Smooth muscle cell of the brain vasculature (primary cell): ENCODE measurements around the gene TET1.
"Not testable (repeated sequence)": the region's sequence is repeated elsewhere in the genome, so short reads cannot be mapped to it uniquely, and the experiment has no call there.

Experiments
- DNase-seq: peaks from one replicate; pipeline ENCODE4 v3.0.0-alpha.2; 2012; ENCODE audit warnings: low read depth, low spot score

The TET1 gene

GRCh38 chr10:68562661-68563570, 2.8 kb downstream of the TET1 start:
- no peak for DNase-seq

GRCh38 chr10:68564712-68565111, 4.6 kb downstream of the TET1 start:
- no peak for DNase-seq

DNA sequence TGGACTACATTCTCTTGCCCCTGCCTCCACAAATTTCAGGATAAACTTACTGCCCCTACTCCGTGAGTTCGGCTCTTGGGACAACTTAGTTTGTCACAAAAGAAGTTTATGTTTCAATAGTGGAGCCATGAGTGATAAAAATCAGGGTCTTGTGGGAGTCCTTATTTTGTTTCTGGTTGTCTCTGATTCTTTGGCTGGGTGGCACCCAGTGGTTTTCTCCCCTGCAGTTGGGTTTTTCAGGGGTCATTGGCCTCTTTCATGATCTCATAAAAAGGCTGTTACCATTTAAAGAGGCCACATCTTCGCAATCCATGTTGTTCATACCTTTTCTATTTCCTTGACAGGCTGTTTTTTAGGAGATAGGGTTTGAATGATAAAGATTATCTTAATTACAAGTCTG, 5.5 kb downstream of the TET1 start:
- DNase-seq, result no peak

- no peak for DNase-seq
These were observed 6.2 kb downstream of the TET1 start for GRCh38 chr10:68566351-68566750.

DNA sequence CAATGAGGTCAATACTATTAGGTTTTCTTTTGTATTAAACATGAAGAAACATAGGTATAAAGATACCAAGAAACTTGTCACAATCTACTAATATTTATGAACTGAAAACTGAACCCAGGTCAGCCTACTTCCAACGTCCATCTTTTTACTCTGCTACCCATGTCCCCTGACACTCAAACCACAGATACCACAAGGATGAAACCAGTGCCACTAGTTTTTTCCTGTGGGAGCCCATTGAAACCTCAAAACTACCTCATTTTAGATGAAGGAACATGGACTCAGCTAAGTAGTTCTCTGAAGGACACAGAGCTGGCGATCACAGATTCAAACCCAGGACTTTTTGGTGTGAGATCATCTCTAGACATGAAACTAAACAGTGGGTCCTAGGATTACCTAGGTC, 6.8 kb downstream of the TET1 start:
- no peak for DNase-seq

DNA sequence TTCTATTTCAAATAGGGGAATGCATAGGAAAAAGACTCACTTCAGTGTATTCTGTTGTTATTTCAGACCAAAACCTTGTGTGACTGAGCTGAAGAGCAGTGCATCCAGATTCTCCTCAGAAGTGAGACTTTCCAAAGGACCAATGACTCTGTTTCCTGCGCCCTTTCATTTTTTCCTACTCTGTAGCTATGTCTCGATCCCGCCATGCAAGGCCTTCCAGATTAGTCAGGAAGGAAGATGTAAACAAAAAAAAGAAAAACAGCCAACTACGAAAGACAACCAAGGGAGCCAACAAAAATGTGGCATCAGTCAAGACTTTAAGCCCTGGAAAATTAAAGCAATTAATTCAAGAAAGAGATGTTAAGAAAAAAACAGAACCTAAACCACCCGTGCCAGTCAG, 12.0 kb downstream of the TET1 start:
- DNase-seq, result no peak

- no peak for DNase-seq
These were observed 13.9 kb downstream of the TET1 start for GRCh38 chr10:68574051-68574450.

- DNase-seq, result no peak
These were observed 16.0 kb downstream of the TET1 start for GRCh38 chr10:68576118-68576517.

DNA sequence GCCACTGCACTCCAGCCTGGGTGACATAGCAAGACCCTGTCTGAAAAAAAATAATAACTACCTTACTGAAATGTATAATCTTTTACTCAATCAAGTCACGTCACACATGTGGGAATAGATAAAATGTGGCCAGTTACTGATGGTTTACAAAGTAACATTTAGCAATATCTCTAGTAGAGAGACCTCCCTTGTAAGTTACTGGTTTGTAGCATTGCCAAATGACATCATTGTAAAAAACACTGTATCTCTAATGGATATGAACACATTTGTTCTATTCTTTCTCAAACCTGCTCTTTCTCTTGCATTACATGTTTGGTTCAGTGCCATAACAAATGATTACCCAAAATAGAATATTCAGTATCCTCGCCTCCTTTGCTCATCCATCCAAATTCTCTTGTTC, 18.8 kb downstream of the TET1 start:
- DNase-seq, result no peak

DNA sequence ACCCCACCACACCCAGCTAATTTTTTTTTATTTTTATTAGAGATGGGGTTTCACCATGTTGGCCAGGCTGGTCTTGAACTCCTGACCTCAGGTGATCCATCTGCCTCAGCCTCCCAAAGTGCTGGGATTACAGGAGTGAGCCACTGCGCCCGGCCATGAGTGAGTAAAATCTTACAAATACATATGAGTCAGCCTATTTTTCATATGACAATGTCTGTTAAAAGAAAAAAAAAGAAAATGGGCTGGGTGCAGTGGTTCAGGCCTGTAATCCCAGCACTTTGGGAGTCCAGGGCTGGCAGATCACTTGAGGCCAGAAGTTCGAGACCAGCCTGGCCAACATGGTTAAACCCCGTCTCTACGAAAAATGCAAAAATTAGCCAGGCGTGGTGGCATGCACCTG, 24.1 kb downstream of the TET1 start:
- DNase-seq, result not testable (repeated sequence)

- DNase-seq, result no peak
These were observed 26.6 kb downstream of the TET1 start for GRCh38 chr10:68586606-68587305.

DNA sequence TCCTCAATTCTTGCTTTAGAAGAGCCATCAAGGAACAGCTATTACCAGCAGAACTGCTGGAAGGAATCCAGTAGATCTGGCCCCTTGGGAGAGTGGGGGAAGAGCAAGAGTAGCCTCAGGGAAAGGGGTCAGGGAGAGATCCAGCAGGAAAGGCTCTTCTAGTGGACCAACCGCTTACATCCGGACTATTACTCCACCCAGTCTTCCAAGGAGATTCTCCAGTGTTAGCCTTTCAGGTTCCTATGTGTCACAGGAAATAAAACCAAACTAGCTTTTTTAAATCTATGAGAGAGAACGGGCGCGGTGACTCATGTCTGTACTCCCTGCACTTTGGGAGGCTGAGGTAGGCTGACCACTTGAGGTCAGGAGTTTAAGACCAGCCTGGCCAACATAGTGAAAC, 34.3 kb downstream of the TET1 start:
- DNase-seq, result peak; percentile 17

DNA sequence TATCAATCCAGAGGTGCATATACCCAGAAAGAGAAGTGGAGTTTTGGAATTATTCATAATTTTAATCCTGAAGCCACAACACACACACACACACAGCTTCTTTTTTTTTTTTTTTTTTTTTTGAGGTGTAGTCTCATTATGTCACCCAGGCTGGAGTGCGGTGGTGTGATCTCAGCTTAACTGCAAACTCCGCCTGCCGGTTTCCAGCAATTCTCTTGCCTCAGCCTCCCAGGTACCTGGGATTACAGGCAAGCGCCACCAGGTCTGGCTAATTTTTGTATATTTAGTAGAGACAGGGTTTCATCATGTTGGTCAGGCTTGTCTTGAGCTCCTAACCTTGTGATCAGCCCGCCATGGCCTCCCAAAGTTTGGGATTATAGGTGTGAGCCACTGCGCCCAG, 35.4 kb downstream of the TET1 start:
- no peak for DNase-seq

DNA sequence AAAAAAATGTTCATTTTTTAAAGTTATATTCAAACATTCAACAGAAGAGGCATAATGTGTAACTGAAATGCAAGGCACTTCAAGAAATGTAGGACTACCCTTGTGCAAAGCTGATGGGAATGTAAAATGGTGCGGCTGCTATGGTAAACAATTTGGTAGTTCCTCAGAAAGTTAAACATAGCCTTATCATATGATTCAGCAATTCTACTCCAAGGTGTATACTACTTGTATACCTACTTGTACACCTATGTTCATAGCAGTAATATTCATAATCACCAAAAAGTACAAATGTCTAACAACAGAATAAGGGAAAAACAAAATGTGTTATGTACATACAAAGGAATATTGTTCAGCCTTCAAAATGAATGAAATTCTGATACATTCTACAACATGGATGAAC, 37.3 kb downstream of the TET1 start:
- no peak for DNase-seq

DNA sequence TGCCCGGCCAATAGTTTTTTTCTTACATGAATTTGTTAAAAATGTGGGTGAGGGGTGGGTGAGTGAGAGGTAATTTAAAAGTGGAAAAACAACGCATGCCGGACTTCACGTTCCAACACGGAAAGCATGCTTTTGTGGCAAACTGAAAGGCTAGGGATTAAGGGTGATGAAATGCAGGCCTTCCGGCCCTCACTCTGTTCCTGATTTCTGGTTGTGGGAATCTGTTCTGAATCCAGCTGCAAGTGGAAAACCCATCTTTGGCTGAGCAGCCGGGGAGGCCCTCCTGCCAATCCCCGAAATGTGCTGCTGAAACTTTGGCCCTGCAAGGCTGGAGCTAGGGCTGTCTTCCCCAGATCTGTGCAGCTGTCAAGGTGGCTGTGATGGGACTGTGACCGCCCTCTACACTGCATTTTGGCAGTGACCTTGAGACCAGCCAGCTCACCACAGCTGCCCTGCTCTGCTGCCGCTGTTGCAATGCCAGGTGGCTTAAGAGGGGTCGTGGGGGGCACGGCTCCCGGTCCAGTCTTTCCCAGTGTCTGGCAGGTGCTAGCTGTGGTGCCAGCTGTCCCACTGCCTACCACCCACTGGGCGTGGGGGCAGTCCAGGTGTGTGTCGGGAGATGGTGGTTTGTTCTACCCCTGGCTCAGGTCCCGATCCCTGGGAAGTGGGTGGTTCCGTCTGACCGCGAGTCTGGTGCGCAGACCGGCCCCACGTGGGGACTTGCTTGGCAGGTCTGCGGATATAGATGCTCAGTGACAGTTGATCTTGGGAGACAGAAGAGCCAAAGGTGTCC, 39.0 kb downstream of the TET1 start:
- DNase-seq, result no peak

GRCh38 chr10:68599771-68600040, 39.6 kb downstream of the TET1 start:
- DNase-seq, result no peak

GRCh38 chr10:68600041-68600778, 40.1 kb downstream of the TET1 start:
- DNase-seq, result peak; percentile 75

GRCh38 chr10:68601501-68602265, 41.5 kb downstream of the TET1 start:
- DNase-seq, result no peak

- DNase-seq, result no peak
These were observed 42.3 kb downstream of the TET1 start for GRCh38 chr10:68602434-68602833.

GRCh38 chr10:68603766-68604165, 43.6 kb downstream of the TET1 start:
- DNase-seq, result no peak

DNA sequence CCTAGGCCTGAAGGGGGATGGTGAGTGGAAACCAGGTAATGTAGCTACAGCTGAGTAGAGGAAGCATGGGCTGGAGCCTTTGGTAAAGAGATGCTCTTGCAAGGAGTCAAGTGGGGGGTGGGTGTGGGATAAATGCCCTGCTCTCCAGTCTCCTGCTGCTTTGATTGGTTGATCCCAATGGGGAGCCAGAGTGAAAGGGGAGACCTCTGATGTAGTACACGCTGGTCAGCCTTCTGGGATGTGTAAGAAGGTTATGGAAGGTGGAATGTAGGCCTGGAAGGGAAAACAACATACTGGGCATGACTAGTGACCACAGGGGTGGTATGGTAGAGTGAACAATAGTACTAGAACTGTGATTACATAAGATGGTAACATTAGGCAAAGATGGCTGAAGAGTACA, 44.3 kb downstream of the TET1 start:
- DNase-seq, result peak; percentile 31
